ENCODE results near the gene REELD1. TPM values are rescaled to one million over a fixed set of nuclear protein-coding genes. Genes with fewer than 3 reads are reported as not detected.

REELD1 gene
- total and polyA plus RNA-seq, 9 of the 15 experiments (the other 6 are each of a cell fraction or from before 2014, with no cell fraction given), result not detected

- ChIA-PET CTCF (ENCODE audit: low intra/inter-chr PET ratio) (no interaction called here), POLR2A (no interaction called here)
- ATAC-seq (no peak), DNase-seq (ENCODE audit: extremely low read depth in 1 of 4, low spot score in 3 of 4) (no peak), FAIRE-seq (no peak)
- intact Hi-C loops (cut with micrococcal nuclease), result no loop called here
- peaks cover 0 to 4% of the 10 kb centered on the region in 2 experiments; a peak in 1 of 5 replicates for H3K4me1 ChIP-seq (replicated peaks in 1 of 2; ENCODE audit: control insufficient read depth in 2 of 2, insufficient read depth in 2 of 2, low read length in 2 of 2)
- WGBS (ENCODE audit: insufficient coverage, low coverage, missing lambda C conversion rate), result 4% methylated on average over 2 of the region's 2 CpGs
- H3K79me2 ChIP-seq (ENCODE audit: control insufficient read depth, insufficient read depth, low read length), result no peaks in the 10 kb centered on the region
- no peak overlapping the region for H3K27ac ChIP-seq (ENCODE audit: extremely low read depth, low read depth, low read length)
- H3K9me3 ChIP-seq (replicated peaks; ENCODE audit: control insufficient read depth, insufficient read depth, low read depth, low read length), result no peaks in the 10 kb centered on the region
- no peak for TF ChIP-seq ZFP30 (CRISPR knock-in tag; IDR thresholded peaks at IDR 0.05; ENCODE audit: borderline replicate concordance)
- TF ChIP-seq BDP1 (IDR thresholded peaks at IDR 0.05; ENCODE audit: insufficient read depth, insufficient read length), result no peak
- TF ChIP-seq ZNF444 (CRISPR knock-in tag; IDR thresholded peaks at IDR 0.05), result no peak
- no peak for TF ChIP-seq ETV6 (IDR thresholded peaks at IDR 0.05; ENCODE audit: borderline replicate concordance in 1 of 2, low read depth in 2 of 2, low read length in 1 of 2)
- no peak for TF ChIP-seq ETV6 (CRISPR knock-in tag; IDR thresholded peaks at IDR 0.05; ENCODE audit: borderline replicate concordance)
- TF ChIP-seq COPS2 (conservative IDR thresholded peaks at IDR 0.05), result no peak
- TF ChIP-seq TBL1XR1 (IDR thresholded peaks at IDR 0.05; ENCODE audit: low read length in 2 of 2), result no peak
- TF ChIP-seq NR1H2 (CRISPR knock-in tag; IDR thresholded peaks at IDR 0.05), result no peak
- TF ChIP-seq TOE1 (IDR thresholded peaks at IDR 0.05; ENCODE audit: borderline replicate concordance), result no peak
- TF ChIP-seq TOE1 (CRISPR knock-in tag; IDR thresholded peaks at IDR 0.05; ENCODE audit: borderline replicate concordance, low read depth), result no peak
- TF ChIP-seq GTF2F1 (IDR thresholded peaks at IDR 0.05; ENCODE audit: low read depth, low read length), result no peak
- no peak for TF ChIP-seq SNIP1 (IDR thresholded peaks at IDR 0.05; ENCODE audit: low read depth)
- no peak for TF ChIP-seq ZNF518B (CRISPR knock-in tag; IDR thresholded peaks at IDR 0.05)
- TF ChIP-seq, protein P1, sequence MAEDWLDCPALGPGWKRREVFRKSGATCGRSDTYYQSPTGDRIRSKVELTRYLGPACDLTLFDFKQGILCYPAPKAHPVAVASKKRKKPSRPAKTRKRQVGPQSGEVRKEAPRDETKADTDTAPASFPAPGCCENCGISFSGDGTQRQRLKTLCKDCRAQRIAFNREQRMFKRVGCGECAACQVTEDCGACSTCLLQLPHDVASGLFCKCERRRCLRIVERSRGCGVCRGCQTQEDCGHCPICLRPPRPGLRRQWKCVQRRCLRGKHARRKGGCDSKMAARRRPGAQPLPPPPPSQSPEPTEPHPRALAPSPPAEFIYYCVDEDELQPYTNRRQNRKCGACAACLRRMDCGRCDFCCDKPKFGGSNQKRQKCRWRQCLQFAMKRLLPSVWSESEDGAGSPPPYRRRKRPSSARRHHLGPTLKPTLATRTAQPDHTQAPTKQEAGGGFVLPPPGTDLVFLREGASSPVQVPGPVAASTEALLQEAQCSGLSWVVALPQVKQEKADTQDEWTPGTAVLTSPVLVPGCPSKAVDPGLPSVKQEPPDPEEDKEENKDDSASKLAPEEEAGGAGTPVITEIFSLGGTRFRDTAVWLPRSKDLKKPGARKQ (CRISPR knock-in tag; IDR thresholded peaks at IDR 0.05), result no peak
- TF ChIP-seq PCBP1 (IDR thresholded peaks at IDR 0.05; ENCODE audit: low read depth, low read length, poor library complexity, severe bottlenecking), result no peak
- no peak for TF ChIP-seq STAT5B (CRISPR knock-in tag; IDR thresholded peaks at IDR 0.05)
- no peak overlapping the region for H3K9ac ChIP-seq (ENCODE audit: insufficient read depth in 1 of 2, low read depth in 2 of 2, low read length in 2 of 2)
- no peaks in the 10 kb centered on the region for H3K9me1 ChIP-seq (ENCODE audit: control insufficient read depth, insufficient read depth, low read length)
- H3K4me3 ChIP-seq, result no peak overlapping the region
- H3K4me2 ChIP-seq (ENCODE audit: insufficient read depth, low read length), result no peak overlapping the region
- peaks cover 0 to 16% of the 10 kb centered on the region in 2 experiments; a peak in 2 of 5 replicates for H3K27me3 ChIP-seq (ENCODE audit: control insufficient read depth in 2 of 2, insufficient read depth in 2 of 2, low read length in 2 of 2)
- peaks cover 5% of the 10 kb centered on the region; the same call in 1 of the 2 replicates for H4K20me1 ChIP-seq (replicated peaks; ENCODE audit: control insufficient read depth, insufficient read depth, low read length)
- H3K36me3 ChIP-seq (ENCODE audit: control insufficient read depth, insufficient read depth, low read length), result no peaks in the 10 kb centered on the region
- no TSS peak for BruUV-seq (replicated peaks)
- no peak overlapping the region for H2AFZ ChIP-seq (ENCODE audit: low read depth, low read length)
- in situ Hi-C loops (cut with MboI), result no loop called here
Observed at GRCh38 chr4:146247356-146247755, 33.0 kb downstream of the REELD1 start.

Data from K562 (cell line).